Thoracic aorta (tissue), 2 donors: ENCODE measurements around the gene MYO10. TPM values are rescaled to one million over a fixed set of nuclear protein-coding genes. Genes with fewer than 3 reads are reported as not detected.
"Not testable (repeated sequence)": the region's sequence is repeated elsewhere in the genome, so short reads cannot be mapped to it uniquely, and the experiment has no call there.

Source experiments
- ATAC-seq: fragments of 150-250 bp; one replicate; pipeline ENCODE4 v1.8.0; 2017; ENCODE audit warnings: low read depth; ENCODE audit not compliant: insufficient number of reproducible peaks, low FRiP score
- DNase-seq: peaks from one replicate; pipeline ENCODE4 v3.0.0-alpha.2; 2020; ENCODE audit warnings: low spot score
- H3K27ac ChIP-seq, 2 donors: fragments of 200-600 bp; sonication (generic); 1 replicate in 1 of 2; 2 replicates in 1 of 2; pipeline ENCODE4 v1.5.1; 2016; ENCODE audit warnings: mild to moderate bottlenecking in 2 of 2, moderate library complexity in 2 of 2
- H3K27me3 ChIP-seq: fragments of 200-600 bp; sonication (generic); replicated peaks from 2 replicates; pipeline ENCODE4 v1.6.0; 2016; ENCODE audit warnings: mild to moderate bottlenecking; ENCODE audit not compliant: insufficient read depth
- H3K36me3 ChIP-seq: fragments of 200-600 bp; sonication (generic); one replicate; pipeline ENCODE4 v1.5.1; 2016
- H3K4me1 ChIP-seq, 2 donors: fragments of 200-600 bp; sonication (generic); 1 replicate in 1 of 2; 2 replicates in 1 of 2; pipeline versions ENCODE4 v1.5.1 to v1.6.0; 2016; ENCODE audit warnings: low read depth in 2 of 2, mild to moderate bottlenecking in 1 of 2; ENCODE audit not compliant: control insufficient read depth in 1 of 2
- H3K4me3 ChIP-seq: fragments of 200-600 bp; sonication (generic); 2 replicates; pipeline ENCODE4 v1.5.1; 2016; ENCODE audit warnings: mild to moderate bottlenecking
- H3K9me3 ChIP-seq: fragments of 200-600 bp; sonication (generic); 2 replicates; pipeline ENCODE4 v1.5.1; 2016
- total RNA-seq, 2 donors: library from RNA; depleted of rRNA; stranded (reverse); fragments of >200 nt; gene quantifications; one replicate each; pipeline versions ENCODE4 v1.1.0 to v1.2.3, GENCODE V29; 2016
- TF ChIP-seq, protein P1 (sequence below): fragments of 200-600 bp; sonication (generic); IDR thresholded peaks from one replicate; pipeline ENCODE4 v1.5.1; 2019; ENCODE audit warnings: antibody characterized with exemption

MYO10 gene
- total RNA-seq, 2 donors from 2014 or later, result 11.4 to 41.7 TPM

DNA sequence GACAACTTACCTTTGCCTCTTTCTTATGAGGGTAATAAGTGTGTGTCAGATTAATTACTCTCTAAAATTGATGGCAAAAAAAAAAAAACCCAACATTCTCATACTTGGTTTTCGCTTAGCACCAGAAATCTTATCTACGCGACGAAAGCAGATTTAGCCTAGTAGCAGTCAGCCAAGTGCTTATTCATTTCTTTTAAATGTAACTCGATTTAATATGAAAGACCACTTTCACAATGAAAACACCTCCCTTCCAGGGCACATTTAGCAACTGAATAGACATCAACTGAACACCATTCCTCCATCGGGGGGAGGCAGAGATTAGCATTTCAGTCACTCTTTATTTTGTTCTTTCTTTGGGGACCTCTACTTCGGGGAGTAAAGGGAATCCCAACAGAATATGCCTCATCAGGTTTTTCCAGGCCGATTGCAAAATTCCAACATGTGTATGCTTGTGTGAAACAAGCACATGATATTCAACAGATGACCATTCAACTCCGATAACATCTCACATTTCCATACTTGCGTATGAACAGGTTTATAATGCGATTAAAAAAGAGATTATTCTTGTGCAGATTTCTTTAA, 195.2 kb downstream of the MYO10 start:
- H3K4me1 ChIP-seq, result peaks cover 0 to 5% of the 10 kb centered on the region in 2 donors
- no peaks in the 10 kb centered on the region for H3K27me3 ChIP-seq
- no peak overlapping the region for H3K27ac ChIP-seq
- no peaks in the 10 kb centered on the region for H3K36me3 ChIP-seq
- no peak for ATAC-seq
- no peak for DNase-seq
- no peak overlapping the region for H3K4me3 ChIP-seq
- no peaks in the 10 kb centered on the region for H3K9me3 ChIP-seq
- TF ChIP-seq, protein P1, sequence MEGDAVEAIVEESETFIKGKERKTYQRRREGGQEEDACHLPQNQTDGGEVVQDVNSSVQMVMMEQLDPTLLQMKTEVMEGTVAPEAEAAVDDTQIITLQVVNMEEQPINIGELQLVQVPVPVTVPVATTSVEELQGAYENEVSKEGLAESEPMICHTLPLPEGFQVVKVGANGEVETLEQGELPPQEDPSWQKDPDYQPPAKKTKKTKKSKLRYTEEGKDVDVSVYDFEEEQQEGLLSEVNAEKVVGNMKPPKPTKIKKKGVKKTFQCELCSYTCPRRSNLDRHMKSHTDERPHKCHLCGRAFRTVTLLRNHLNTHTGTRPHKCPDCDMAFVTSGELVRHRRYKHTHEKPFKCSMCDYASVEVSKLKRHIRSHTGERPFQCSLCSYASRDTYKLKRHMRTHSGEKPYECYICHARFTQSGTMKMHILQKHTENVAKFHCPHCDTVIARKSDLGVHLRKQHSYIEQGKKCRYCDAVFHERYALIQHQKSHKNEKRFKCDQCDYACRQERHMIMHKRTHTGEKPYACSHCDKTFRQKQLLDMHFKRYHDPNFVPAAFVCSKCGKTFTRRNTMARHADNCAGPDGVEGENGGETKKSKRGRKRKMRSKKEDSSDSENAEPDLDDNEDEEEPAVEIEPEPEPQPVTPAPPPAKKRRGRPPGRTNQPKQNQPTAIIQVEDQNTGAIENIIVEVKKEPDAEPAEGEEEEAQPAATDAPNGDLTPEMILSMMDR, result no peak

DNA sequence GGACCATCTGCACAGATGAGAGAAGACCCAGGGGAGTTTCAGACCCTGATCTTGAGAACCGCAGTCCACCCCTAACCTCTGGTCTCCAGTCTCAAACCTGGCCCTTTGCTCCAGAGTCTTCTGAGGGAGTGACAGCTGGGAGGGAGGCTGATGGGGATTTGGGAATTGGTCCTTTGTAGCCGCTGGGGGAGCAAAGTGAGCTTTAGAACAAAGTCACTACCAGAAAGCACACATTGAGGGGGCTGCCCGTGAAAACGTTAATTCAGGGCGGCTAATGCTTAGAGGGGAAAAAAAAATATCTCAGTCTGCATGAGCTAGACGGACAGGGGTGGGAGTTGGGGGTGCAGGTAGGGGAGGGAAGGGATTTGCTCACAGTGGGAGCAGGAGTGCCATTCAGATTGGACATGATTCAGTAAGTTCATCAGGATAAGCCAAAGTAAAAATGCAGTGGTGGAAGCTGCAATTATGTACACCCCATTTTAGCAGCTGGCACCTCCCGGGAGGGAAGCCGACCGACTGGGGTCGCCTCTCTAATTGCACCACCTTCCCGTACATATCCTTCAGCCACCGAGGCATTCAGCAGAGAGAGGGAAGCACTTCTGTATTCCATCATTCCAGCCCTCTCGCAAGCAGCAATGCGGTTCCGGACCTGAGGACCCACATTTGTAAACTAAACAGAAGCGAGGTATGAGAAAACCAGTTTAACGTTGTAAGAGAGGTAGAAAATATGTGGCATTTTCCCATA, 195.8 kb downstream of the MYO10 start:
- Histone ChIP-seq H3K4me1 (peaks cover 0 to 5% of the 10 kb centered on the region in 2 donors), H3K27me3 (no peaks in the 10 kb centered on the region), H3K9me3 (no peaks in the 10 kb centered on the region), H3K36me3 (no peaks in the 10 kb centered on the region), H3K4me3 (no peak overlapping the region), H3K27ac (no peak overlapping the region)
- DNase-seq (no peak), ATAC-seq (no peak)
- TF ChIP-seq, protein P1, result no peak

DNA sequence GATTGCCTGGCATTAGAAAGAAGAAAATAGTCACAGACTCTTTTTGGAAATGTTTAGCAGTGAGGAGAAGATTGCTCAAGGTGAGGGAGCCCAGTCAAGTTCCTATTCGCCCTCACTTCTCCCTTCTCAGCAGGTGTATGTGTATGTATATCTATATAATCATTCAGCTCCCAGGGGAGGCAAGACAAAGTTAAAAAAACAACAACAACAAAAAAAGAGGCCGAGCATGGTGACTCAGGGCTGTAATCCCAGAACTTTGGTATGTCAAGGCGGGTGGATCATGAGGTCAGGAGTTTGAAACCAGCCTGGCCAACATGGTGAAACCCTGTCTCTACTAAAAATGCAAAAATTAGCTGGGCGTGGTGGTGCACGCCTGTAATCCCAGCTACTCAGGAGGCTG, 197.7 kb downstream of the MYO10 start:
- H3K36me3 ChIP-seq, ATAC-seq, H3K4me3 ChIP-seq, H3K27me3 ChIP-seq, DNase-seq, H3K4me1 ChIP-seq, H3K27ac ChIP-seq, H3K9me3 ChIP-seq: not testable (repeated sequence)

DNA sequence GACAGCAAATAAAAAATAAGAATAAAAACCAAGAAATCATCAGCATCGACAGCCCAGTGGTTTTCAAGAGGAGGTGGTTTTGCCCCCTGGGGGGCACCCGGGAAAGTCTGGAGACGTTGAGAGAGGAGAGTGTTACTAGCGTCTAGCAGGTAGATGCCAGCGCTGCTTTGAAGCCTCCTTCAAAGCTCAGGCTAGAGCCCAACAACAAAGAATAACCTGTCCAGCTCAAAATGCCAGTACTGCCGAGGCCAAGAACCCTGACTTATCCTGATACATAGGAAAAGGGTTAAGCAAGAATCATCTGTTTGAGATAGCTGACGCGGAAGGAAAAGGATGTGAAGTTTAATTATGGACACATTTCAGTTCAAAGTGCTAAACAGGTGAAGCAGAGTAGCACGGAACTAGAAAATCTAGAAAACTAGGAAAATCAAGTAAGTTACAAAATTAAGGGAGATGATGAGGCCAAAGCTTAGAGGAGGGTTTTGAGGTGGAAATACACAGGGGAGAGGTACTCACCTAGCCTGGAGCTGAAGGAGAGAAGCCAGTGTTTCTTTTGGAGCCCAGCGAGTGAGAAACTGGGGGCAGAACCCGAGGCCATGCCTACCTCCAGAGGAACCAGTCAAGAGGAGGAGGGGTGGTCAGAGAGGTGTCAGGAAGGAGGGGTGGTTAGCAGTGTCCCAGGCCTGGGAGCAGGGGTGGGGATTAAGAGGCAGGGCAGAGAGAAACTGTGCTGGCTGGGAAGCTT, 198.3 kb downstream of the MYO10 start:
- Histone ChIP-seq H3K27ac (no peak overlapping the region), H3K27me3 (no peaks in the 10 kb centered on the region), H3K4me3 (no peak overlapping the region), H3K4me1 (peaks cover 0 to 5% of the 10 kb centered on the region in 2 donors), H3K9me3 (no peaks in the 10 kb centered on the region), H3K36me3 (no peaks in the 10 kb centered on the region)
- ATAC-seq (no peak), DNase-seq (no peak)
- TF ChIP-seq, protein P1, result no peak

DNA sequence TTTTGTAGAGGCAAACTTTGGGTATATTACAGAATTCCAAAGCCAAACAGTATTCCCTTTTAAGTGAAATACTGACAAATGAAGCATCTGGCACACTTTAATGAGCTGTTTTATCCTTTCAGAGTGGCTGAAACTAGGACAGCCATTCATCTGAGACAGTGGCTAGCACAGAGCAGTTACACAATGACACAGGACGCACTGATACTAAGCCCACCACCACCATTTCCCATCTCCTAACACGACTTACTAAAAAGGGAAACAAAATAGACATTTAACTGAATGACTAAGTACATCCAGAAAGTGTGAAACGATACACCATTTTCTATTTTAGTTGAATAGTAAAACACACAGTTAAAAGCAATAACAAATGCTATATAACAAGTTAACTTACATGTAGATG, 198.9 kb downstream of the MYO10 start:
- TF ChIP-seq, protein P1, result no peak
- H3K36me3 ChIP-seq, result no peaks in the 10 kb centered on the region
- no peaks in the 10 kb centered on the region for H3K9me3 ChIP-seq
- no peak overlapping the region for H3K27ac ChIP-seq
- H3K4me1 ChIP-seq, result peaks cover 0 to 5% of the 10 kb centered on the region in 2 donors
- no peaks in the 10 kb centered on the region for H3K27me3 ChIP-seq
- H3K4me3 ChIP-seq, result no peak overlapping the region
- DNase-seq, result no peak
- no peak for ATAC-seq
